GM11168 (cell line): ENCODE measurements around the gene IGFL2.
"Not testable (repeated sequence)": the region's sequence is repeated elsewhere in the genome, so short reads cannot be mapped to it uniquely, and the experiment has no call there.

Experiments used
- in situ Hi-C: fragments of 300-500 bp; cut with MboI; formaldehyde crosslinking; loops from one replicate; pipeline ENCODE4 v1.12.0; 2022; ENCODE audit warnings: low sequenced_read_pairs; ENCODE audit not compliant: unreplicated experiment

IGFL2 gene

GRCh38 chr19:46147791-46148288 lies at the start of gene IGFL2:
TSS of gene IGFL2 (plus strand) at chr19:46148238. CDS start at chr19:46148279, 41 bp downstream.
- in situ Hi-C loops, result no loop called here

- in situ Hi-C loops, result no loop called here
Observed at GRCh38 chr19:46100344-46100743, 47.7 kb upstream of the IGFL2 start.

- in situ Hi-C loops, result no loop called here
Observed at GRCh38 chr19:46101293-46101692, 46.7 kb upstream of the IGFL2 start.

GRCh38 chr19:46102333-46102732 lies 45.7 kb upstream of the IGFL2 start:
- in situ Hi-C loops, result not testable (repeated sequence)

- in situ Hi-C loops, result no loop called here
Observed at GRCh38 chr19:46107371-46107770, 40.7 kb upstream of the IGFL2 start.

GRCh38 chr19:46109876-46110275 lies 38.2 kb upstream of the IGFL2 start:
- in situ Hi-C loops, result no loop called here

GRCh38 chr19:46111376-46111775 lies 36.7 kb upstream of the IGFL2 start:
- in situ Hi-C loops, result no loop called here

GRCh38 chr19:46112527-46112926 lies 35.5 kb upstream of the IGFL2 start:
- in situ Hi-C loops, result no loop called here

- in situ Hi-C loops, result no loop called here
Observed at GRCh38 chr19:46113726-46114125, 34.3 kb upstream of the IGFL2 start.

GRCh38 chr19:46115396-46116106 lies 32.5 kb upstream of the IGFL2 start:
- in situ Hi-C loops, result no loop called here

GRCh38 chr19:46116121-46116520 lies 31.9 kb upstream of the IGFL2 start:
- in situ Hi-C loops, result no loop called here

- in situ Hi-C loops, result no loop called here
Observed at GRCh38 chr19:46118136-46118535, 29.9 kb upstream of the IGFL2 start.

- in situ Hi-C loops, result no loop called here
Observed at GRCh38 chr19:46124638-46125115, 23.4 kb upstream of the IGFL2 start, which contains the start of gene IGFL3. TSS of gene IGFL3 (minus strand) at chr19:46124688. CDS start at chr19:46124649, 39 bp downstream.

GRCh38 chr19:46125447-46125846 lies 22.6 kb upstream of the IGFL2 start:
- in situ Hi-C loops, result no loop called here

- in situ Hi-C loops, result no loop called here
Observed at GRCh38 chr19:46126086-46126580, 21.9 kb upstream of the IGFL2 start.

- in situ Hi-C loops, result no loop called here
Observed at GRCh38 chr19:46131485-46132143, 16.4 kb upstream of the IGFL2 start.

GRCh38 chr19:46132508-46133100 lies 15.4 kb upstream of the IGFL2 start:
- in situ Hi-C loops, result no loop called here

GRCh38 chr19:46133101-46133627 lies 14.9 kb upstream of the IGFL2 start:
- in situ Hi-C loops, result no loop called here

GRCh38 chr19:46133777-46134241 lies 14.2 kb upstream of the IGFL2 start:
- in situ Hi-C loops, result no loop called here

- in situ Hi-C loops, result no loop called here
Observed at GRCh38 chr19:46134527-46134926, 13.5 kb upstream of the IGFL2 start.
